Calu3 (cell line): Measurements from ENCODE around the gene CNTNAP2. TPM values are rescaled to one million over a fixed set of nuclear protein-coding genes. Genes with fewer than 3 reads are reported as not detected.
A peak's percentile ranks its signal among the peaks of the same experiment; 100 is the strongest.

ENCODE experiments used
- BruUV-seq: library from RNA; stranded (reverse); fragments of 400-500 nt; replicated peaks from 2 replicates; lab custom pipeline; 2021; lab: Mats Ljungman, UMichigan
- CTCF ChIA-PET: fragments of 300-600 bp; sonication (Branson Sonifier 250); formaldehyde crosslinking; loops from one replicate; lab custom pipeline; 2022; ENCODE audit warnings: antibody characterized with exemption; lab: Charles Lee
- DNase-seq: peaks from one replicate; pipeline ENCODE4 v3.0.0; 2022
- H3K27ac Mint-ChIP-seq: one replicate; pipeline ENCODE4 v1.8.0; 2022; ENCODE audit warnings: mixed read lengths; ENCODE audit not compliant: unreplicated experiment
- H3K27me3 Mint-ChIP-seq: one replicate; pipeline ENCODE4 v1.8.0; 2022; ENCODE audit warnings: mixed read lengths; ENCODE audit not compliant: unreplicated experiment
- H3K36me3 Mint-ChIP-seq: one replicate; pipeline ENCODE4 v1.8.0; 2022; ENCODE audit warnings: mild to moderate bottlenecking, moderate library complexity, mixed read lengths; ENCODE audit not compliant: insufficient read depth, unreplicated experiment
- H3K4me1 Mint-ChIP-seq: one replicate; pipeline ENCODE4 v1.8.0; 2022; ENCODE audit warnings: mild to moderate bottlenecking, low read depth, mixed read lengths; ENCODE audit not compliant: unreplicated experiment
- H3K4me3 Mint-ChIP-seq: one replicate; pipeline ENCODE4 v1.8.0; 2022; ENCODE audit warnings: mild to moderate bottlenecking, low read depth, moderate library complexity, mixed read lengths; ENCODE audit not compliant: unreplicated experiment
- H3K9me3 Mint-ChIP-seq: one replicate; pipeline ENCODE4 v1.8.0; 2022; ENCODE audit warnings: low read depth, mixed read lengths; ENCODE audit not compliant: unreplicated experiment
- intact Hi-C: fragments of 100-400 bp; cut with micrococcal nuclease; formaldehyde crosslinking; loops from one replicate; pipeline ENCODE4 v1.10.0; 2022; ENCODE audit not compliant: unreplicated experiment
- total RNA-seq: library from RNA; stranded (reverse); gene quantifications from 2 replicates; pipeline ENCODE4 v1.2.3, GENCODE V29; 2022
- TF ChIP-seq, protein P1 (sequence below): fragments of 200-600 bp; IDR thresholded peaks from one replicate; pipeline ENCODE4 v1.8.0; 2022; ENCODE audit warnings: antibody characterized with exemption; ENCODE audit not compliant: unreplicated experiment

CNTNAP2 gene
- total RNA-seq, 1 experiment from 2014 or later: 1.1 TPM

DNA sequence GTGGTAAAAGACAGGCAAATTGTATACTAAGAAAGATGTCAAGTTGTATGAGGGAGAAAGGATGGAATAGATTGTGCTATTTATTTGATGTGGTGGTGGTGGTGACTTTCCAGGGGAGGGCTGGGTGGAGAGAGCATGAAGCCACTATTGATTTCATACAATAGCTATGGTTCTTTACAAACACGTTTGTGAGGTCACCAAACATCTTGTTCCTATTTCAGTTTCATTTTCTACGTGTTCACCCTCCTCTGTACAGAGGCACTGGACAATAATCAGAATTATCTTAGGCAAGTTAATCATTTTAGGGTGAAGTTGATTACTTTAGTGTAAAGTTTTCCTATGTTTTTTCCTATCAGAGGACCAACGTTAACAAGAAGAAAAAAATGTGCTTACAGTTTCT is 10.3 kb upstream of the CNTNAP2 start:
- Mint-ChIP-seq H3K4me1 (no peaks in the 10 kb centered on the region), H3K9me3 (peaks cover 2% of the 10 kb centered on the region), H3K4me3 (no peak overlapping the region), H3K27me3 (no peaks in the 10 kb centered on the region), H3K36me3 (no peaks in the 10 kb centered on the region), H3K27ac (no peak overlapping the region)
- no peak for DNase-seq
- TF ChIP-seq, protein P1, sequence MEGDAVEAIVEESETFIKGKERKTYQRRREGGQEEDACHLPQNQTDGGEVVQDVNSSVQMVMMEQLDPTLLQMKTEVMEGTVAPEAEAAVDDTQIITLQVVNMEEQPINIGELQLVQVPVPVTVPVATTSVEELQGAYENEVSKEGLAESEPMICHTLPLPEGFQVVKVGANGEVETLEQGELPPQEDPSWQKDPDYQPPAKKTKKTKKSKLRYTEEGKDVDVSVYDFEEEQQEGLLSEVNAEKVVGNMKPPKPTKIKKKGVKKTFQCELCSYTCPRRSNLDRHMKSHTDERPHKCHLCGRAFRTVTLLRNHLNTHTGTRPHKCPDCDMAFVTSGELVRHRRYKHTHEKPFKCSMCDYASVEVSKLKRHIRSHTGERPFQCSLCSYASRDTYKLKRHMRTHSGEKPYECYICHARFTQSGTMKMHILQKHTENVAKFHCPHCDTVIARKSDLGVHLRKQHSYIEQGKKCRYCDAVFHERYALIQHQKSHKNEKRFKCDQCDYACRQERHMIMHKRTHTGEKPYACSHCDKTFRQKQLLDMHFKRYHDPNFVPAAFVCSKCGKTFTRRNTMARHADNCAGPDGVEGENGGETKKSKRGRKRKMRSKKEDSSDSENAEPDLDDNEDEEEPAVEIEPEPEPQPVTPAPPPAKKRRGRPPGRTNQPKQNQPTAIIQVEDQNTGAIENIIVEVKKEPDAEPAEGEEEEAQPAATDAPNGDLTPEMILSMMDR: no peak
- intact Hi-C loops: no loop called here
- BruUV-seq: no TSS peak
- CTCF ChIA-PET: no interaction called here

DNA sequence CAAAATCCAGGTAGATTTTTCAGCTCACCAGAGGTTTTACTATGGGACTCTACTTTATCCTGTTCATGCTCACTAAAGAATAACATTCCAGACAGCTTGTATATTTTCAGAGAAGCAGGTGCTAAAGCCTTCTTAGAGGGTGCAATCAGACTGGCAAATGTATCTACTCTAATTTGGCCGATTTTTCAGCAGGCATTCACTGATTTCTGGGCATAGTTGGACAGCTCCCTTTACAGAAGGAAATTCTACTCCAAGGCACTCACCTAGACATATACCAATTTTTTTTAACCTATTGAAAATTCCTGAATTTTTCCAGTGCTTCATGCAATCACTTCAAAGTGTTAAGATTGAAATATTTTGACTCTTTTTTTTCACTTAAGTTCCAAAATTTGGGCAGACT is 3.8 kb upstream of the CNTNAP2 start:
- intact Hi-C loops: no loop called here
- Mint-ChIP-seq H3K4me3 (no peak overlapping the region), H3K36me3 (no peaks in the 10 kb centered on the region), H3K4me1 (no peaks in the 10 kb centered on the region), H3K27ac (no peak overlapping the region), H3K9me3 (peaks cover 2% of the 10 kb centered on the region), H3K27me3 (no peaks in the 10 kb centered on the region)
- TF ChIP-seq, protein P1: no peak
- CTCF ChIA-PET: no interaction called here
- BruUV-seq: no TSS peak
- DNase-seq: no peak

DNA sequence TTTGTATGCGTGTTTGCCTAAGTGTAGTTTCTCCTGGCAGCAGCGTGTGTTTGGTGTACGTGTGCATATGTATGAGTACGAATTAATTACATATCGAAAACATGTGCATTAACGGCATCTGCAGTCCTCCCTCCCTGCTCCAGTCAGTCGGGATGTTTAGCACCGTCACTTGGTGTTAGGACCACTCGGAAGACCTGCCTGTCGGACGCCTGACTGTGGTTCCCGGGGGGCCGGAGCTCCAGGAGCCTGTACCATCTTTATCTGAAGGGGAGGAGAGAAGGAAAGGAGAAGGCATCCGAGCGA is 1.1 kb upstream of the CNTNAP2 start:
- no peak for DNase-seq
- no peaks in the 10 kb centered on the region for H3K27me3 Mint-ChIP-seq
- intact Hi-C loops: no loop called here
- no TSS peak for BruUV-seq
- no peak overlapping the region for H3K27ac Mint-ChIP-seq
- peak overlapping the region; percentile 48 for H3K4me3 Mint-ChIP-seq
- TF ChIP-seq, protein P1: no peak
- H3K36me3 Mint-ChIP-seq: no peaks in the 10 kb centered on the region
- no peaks in the 10 kb centered on the region for H3K9me3 Mint-ChIP-seq
- CTCF ChIA-PET: no interaction called here
- H3K4me1 Mint-ChIP-seq: no peaks in the 10 kb centered on the region

DNA sequence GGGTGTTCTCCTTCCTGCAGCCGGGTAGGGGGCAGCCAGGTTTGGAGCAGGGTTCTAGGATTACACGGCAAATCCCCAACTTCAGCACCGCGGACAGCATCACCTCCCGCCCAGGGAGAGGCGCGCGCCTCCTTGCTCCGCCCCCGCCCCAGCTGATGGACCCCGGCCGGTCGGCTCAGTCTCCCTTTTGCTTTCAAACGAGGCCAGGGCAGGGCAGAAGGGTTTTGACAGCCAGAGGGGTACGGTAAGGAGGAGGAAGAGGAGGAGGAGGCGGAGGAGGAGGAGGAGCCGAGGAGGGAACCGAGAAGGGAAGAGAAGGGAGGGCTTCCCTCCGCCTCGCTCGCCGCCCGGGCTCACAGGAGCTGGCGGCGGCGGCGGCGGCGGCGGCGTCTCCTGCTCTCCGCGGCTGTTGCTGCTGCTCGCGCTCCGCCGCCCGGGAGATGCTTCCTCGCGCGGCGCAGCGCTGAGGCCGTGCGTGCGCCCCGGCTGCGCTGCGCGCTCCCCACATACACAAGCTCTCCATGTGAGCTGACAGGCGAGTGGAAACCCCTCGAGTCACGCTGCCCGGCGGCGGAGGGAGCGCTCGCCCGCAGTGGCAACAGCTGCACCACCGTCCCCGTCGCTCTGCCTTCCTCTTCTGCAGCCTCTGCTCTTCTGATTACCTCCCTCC is 615 bp upstream of the CNTNAP2 start:
- DNase-seq: no peak
- H3K9me3 Mint-ChIP-seq: no peaks in the 10 kb centered on the region
- no TSS peak for BruUV-seq
- H3K4me3 Mint-ChIP-seq: peak overlapping the region; percentile 48
- intact Hi-C loops: no loop called here
- no peaks in the 10 kb centered on the region for H3K36me3 Mint-ChIP-seq
- TF ChIP-seq, protein P1: no peak
- H3K4me1 Mint-ChIP-seq: no peaks in the 10 kb centered on the region
- CTCF ChIA-PET: no interaction called here
- H3K27me3 Mint-ChIP-seq: no peaks in the 10 kb centered on the region
- H3K27ac Mint-ChIP-seq: no peak overlapping the region
